ENCODE results near the gene PTMA. TPM values are rescaled to one million over a fixed set of nuclear protein-coding genes. Genes with fewer than 3 reads are reported as not detected.

PTMA gene
- total RNA-seq, 1 experiment from 2014 or later: 1,625 TPM

Other genes starting within 250 kb of the PTMA start
- gene NCL, start 244.0 kb upstream of the PTMA start, total RNA-seq (2014; rRNA removed): 430 and 507 TPM in 2 replicates
- 0.17 TPM in 1 of 2 replicates, not detected in the other for gene NMUR1, start 178.1 kb upstream of the PTMA start, total RNA-seq (2014; rRNA removed)
- gene TEX44, start 115.7 kb upstream of the PTMA start, total RNA-seq (2014; rRNA removed): not detected in 2 replicates
- 43.8 and 46.2 TPM in 2 replicates for gene PDE6D, start 72.8 kb downstream of the PTMA start, total RNA-seq (2014; rRNA removed)
- 37.6 and 43.5 TPM in 2 replicates for gene COPS7B, start 77.9 kb downstream of the PTMA start, total RNA-seq (2014; rRNA removed)
- not detected in 2 replicates for gene NPPC, start 217.9 kb downstream of the PTMA start, total RNA-seq (2014; rRNA removed)